ENCODE data around the gene GLI1. TPM values are rescaled to one million over a fixed set of nuclear protein-coding genes. Genes with fewer than 3 reads are reported as not detected.

The GLI1 gene
- total and polyA plus RNA-seq, 2 of the 13 experiments (the other 11 are each of a cell fraction or from before 2014, with no cell fraction given) = 0.09 to 0.20 TPM

GRCh38 chr12:57454566-57455373 lies 4.8 kb upstream of the GLI1 start, which contains the start of gene INHBE (continued):
- TF ChIP-seq, protein P1, sequence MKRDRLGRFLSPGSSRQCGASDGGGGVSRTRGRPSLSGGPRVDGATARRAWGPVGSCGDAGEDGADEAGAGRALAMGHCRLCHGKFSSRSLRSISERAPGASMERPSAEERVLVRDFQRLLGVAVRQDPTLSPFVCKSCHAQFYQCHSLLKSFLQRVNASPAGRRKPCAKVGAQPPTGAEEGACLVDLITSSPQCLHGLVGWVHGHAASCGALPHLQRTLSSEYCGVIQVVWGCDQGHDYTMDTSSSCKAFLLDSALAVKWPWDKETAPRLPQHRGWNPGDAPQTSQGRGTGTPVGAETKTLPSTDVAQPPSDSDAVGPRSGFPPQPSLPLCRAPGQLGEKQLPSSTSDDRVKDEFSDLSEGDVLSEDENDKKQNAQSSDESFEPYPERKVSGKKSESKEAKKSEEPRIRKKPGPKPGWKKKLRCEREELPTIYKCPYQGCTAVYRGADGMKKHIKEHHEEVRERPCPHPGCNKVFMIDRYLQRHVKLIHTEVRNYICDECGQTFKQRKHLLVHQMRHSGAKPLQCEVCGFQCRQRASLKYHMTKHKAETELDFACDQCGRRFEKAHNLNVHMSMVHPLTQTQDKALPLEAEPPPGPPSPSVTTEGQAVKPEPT (CRISPR knock-in tag; IDR thresholded peaks at IDR 0.05; ENCODE audit: low read depth) = no peak
- TF ChIP-seq ZNF17 (CRISPR knock-in tag; IDR thresholded peaks at IDR 0.05) (no peak), TAF15 (IDR thresholded peaks at IDR 0.05; ENCODE audit: low read depth, low read length, poor library complexity, severe bottlenecking) (no peak), ZNF383 (CRISPR knock-in tag; IDR thresholded peaks at IDR 0.05; ENCODE audit: borderline replicate concordance) (no peak), SIN3A (IDR thresholded peaks at IDR 0.05; ENCODE audit: borderline replicate concordance, low read depth, low read length) (peak; percentile 76; the same call in 1 of the 2 replicates), ZNF282 (IDR thresholded peaks at IDR 0.05; ENCODE audit: partially characterized antibody) (no peak), HOXA7 (CRISPR knock-in tag; IDR thresholded peaks at IDR 0.05) (no peak), ATF7 (IDR thresholded peaks at IDR 0.05) (peak; percentile 84), ATF7 (CRISPR knock-in tag; IDR thresholded peaks at IDR 0.05) (peak; percentile 84; the same call in 1 of the 2 replicates), HOXD1 (CRISPR knock-in tag; IDR thresholded peaks at IDR 0.05) (0 out of 2 replicates have a peak, but pooled peaks have one; percentile 24), ZBTB38 (CRISPR knock-in tag; IDR thresholded peaks at IDR 0.05) (peak; percentile 42; the same call in 1 of the 2 replicates), ZFP36L1 (CRISPR knock-in tag; IDR thresholded peaks at IDR 0.05) (0 out of 2 replicates have a peak, but pooled peaks have one; percentile 25), MYNN (CRISPR knock-in tag; IDR thresholded peaks at IDR 0.05; ENCODE audit: low read depth) (no peak), HDAC1 (CRISPR knock-in tag; IDR thresholded peaks at IDR 0.05) (peak; percentile 97), ZNF790 (CRISPR knock-in tag; IDR thresholded peaks at IDR 0.05; ENCODE audit: borderline replicate concordance) (no peak), ZBTB42 (CRISPR knock-in tag; IDR thresholded peaks at IDR 0.05) (peak; percentile 74; the same call in 1 of the 2 replicates), ADNP (CRISPR knock-in tag; IDR thresholded peaks at IDR 0.05) (no peak), SETDB1 (CRISPR knock-in tag; IDR thresholded peaks at IDR 0.05; ENCODE audit: borderline replicate concordance) (no peak), ZNF724P (CRISPR knock-in tag; IDR thresholded peaks at IDR 0.05; ENCODE audit: borderline replicate concordance) (no peak), NAIF1 (CRISPR knock-in tag; IDR thresholded peaks at IDR 0.05; ENCODE audit: borderline replicate concordance) (no peak)
- TF ChIP-seq, protein P2, sequence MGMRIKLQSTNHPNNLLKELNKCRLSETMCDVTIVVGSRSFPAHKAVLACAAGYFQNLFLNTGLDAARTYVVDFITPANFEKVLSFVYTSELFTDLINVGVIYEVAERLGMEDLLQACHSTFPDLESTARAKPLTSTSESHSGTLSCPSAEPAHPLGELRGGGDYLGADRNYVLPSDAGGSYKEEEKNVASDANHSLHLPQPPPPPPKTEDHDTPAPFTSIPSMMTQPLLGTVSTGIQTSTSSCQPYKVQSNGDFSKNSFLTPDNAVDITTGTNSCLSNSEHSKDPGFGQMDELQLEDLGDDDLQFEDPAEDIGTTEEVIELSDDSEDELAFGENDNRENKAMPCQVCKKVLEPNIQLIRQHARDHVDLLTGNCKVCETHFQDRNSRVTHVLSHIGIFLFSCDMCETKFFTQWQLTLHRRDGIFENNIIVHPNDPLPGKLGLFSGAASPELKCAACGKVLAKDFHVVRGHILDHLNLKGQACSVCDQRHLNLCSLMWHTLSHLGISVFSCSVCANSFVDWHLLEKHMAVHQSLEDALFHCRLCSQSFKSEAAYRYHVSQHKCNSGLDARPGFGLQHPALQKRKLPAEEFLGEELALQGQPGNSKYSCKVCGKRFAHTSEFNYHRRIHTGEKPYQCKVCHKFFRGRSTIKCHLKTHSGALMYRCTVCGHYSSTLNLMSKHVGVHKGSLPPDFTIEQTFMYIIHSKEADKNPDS (CRISPR knock-in tag; IDR thresholded peaks at IDR 0.05) = peak; percentile 81; the same call in 1 of the 2 replicates
- TF ChIP-seq, protein P3, sequence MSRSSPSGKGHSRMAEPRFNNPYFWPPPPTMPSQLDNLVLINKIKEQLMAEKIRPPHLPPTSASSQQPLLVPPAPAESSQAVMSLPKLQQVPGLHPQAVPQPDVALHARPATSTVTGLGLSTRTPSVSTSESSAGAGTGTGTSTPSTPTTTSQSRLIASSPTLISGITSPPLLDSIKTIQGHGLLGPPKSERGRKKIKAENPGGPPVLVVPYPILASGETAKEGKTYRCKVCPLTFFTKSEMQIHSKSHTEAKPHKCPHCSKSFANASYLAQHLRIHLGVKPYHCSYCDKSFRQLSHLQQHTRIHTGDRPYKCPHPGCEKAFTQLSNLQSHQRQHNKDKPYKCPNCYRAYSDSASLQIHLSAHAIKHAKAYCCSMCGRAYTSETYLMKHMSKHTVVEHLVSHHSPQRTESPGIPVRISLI (CRISPR knock-in tag; IDR thresholded peaks at IDR 0.05; ENCODE audit: borderline replicate concordance) = no peak
- TF ChIP-seq, protein P4, sequence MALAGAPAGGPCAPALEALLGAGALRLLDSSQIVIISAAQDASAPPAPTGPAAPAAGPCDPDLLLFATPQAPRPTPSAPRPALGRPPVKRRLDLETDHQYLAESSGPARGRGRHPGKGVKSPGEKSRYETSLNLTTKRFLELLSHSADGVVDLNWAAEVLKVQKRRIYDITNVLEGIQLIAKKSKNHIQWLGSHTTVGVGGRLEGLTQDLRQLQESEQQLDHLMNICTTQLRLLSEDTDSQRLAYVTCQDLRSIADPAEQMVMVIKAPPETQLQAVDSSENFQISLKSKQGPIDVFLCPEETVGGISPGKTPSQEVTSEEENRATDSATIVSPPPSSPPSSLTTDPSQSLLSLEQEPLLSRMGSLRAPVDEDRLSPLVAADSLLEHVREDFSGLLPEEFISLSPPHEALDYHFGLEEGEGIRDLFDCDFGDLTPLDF (CRISPR knock-in tag; IDR thresholded peaks at IDR 0.05) = no peak

Measured in HepG2 (cell line).